Activated naive CD8-positive, alpha-beta T cell treated with anti-CD3 and anti-CD28 coated beads, Interleukin-2, amount 50 U/mL, for 16 hours (primary cell): ENCODE measurements around the gene LRRC51.
A peak's percentile ranks its signal among the peaks of the same experiment; 100 is the strongest.

Experiments used
- DNase-seq: peaks from one replicate; pipeline ENCODE4 v3.0.0-alpha.2; 2020; ENCODE audit warnings: low read depth, low spot score

The LRRC51 gene

DNA sequence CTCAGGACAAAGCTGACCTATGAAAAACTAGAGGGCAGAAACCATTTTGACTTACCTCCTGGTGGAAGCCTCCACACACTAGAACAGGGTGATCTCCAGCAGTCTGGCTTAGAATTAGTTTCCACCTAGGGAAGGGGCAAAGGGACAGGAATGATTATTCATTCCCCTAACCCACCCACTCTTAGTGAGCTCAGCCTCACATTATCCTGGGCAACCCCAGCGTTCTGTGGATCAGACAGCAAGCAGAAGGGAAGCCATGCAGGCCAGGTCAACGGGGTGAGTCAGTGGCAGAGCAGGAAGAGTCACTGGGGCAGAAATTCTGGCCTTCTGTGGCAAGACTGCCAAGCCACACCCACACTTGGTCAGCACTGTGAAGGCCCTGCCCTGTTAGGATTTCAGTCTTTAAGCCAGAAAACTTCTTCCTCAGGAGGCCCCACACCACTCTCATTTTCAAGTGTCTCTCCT lies 10.8 kb upstream of the LRRC51 start:
- DNase-seq: no peak

DNA sequence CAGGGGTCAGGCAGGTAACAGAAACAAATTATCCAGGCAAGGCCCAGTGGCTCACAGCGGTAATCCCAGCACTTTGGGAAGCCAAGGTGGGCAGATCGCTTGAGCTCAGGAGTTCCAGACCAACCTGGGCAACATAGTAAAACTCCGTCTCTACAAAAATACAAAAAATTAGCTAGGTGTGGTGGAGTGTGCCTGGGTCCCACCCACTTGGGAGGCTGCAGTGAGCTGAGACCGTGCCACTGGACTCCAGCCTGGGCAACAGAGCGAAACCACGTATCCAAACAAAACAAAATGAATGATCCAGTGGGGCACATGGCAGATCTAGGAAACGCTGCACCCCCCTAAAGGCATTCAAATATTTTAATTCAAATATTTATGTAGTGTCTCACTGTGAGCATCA lies 10.2 kb upstream of the LRRC51 start:
- DNase-seq: no peak

- DNase-seq: no peak
Observed at GRCh38 chr11:72072348-72072747, 8.3 kb upstream of the LRRC51 start.

- no peak for DNase-seq
Observed at GRCh38 chr11:72075109-72075508, 5.5 kb upstream of the LRRC51 start.

- no peak for DNase-seq
Observed at GRCh38 chr11:72075756-72076155, 4.9 kb upstream of the LRRC51 start.

- no peak for DNase-seq
Observed at GRCh38 chr11:72078477-72078876, 2.2 kb upstream of the LRRC51 start.

DNA sequence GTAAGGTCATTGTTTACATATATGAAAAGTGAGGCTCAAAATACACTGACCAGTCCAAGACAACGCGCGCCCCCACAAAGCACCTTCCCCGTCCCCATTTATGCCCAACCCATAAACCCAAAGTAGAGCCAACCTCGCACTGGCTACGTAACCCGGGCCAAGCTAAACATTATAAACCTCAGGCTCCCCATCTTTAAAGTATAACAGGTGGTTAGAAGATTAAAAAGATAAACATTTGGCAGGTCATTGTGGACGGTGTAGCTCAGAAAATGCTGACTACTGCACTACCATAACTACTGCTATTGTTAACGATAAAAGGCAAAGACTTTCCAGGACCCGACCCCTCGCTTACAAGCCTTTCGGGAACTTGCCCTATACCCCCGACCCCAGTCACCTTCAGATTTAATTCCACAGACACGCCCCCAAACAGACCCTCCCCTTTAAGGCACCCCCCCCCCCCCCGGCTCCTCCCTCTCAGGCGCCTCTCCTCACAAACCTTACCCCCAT lies 778 bp upstream of the LRRC51 start:
- no peak for DNase-seq

- DNase-seq: no peak
Observed at GRCh38 chr11:72081184-72081644, 564 bp downstream of the LRRC51 start.

DNA sequence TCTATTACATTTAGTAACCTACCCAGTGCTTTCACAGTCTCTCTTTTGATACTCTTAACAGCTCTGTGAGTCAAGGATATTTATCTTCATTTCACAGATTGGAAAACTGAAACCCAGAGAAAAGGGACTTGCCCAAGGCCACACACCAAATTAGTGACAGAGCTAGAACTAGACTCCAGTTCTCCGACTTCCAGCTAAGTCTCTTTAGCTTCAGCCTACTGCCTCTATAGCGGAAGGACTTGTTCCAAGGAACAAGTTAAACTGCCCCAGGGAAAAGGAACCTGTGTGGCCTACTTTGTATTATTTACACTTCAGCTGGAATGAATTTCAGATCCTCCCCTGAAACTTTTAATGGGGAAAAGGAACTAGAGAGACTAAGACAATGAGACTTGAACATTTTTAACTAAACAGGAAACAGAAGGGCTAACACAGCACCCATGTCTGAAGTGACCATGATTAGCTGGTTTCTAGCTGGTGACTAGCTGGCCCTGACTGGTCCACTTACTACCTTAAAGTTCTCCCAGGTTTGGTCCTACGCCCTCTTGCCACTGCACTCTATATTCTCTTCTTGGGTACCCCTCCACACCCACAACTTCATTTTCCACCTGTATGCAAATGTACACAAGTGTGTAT lies 1.3 kb downstream of the LRRC51 start:
- DNase-seq: no peak

- no peak for DNase-seq
Observed at GRCh38 chr11:72083414-72083813, 2.8 kb downstream of the LRRC51 start.

DNA sequence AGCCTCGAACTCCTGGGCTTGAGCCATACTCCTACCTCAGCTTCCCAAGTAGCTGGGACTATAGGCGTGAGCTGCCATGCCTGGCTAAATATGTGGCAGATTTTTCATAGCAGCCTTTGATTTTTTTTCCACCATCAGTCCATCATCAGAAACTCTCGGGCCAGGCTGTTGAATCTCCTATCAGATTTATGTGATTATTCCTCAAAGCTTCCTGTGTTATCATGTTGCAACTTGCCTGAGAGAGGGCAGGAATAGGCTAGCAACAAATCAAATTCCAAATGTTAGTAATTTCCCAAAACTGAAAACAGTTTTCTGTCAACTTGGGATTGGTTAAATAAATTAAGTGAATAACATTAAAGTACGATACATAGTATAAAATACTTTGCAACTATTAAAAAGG lies 3.4 kb downstream of the LRRC51 start:
- no peak for DNase-seq

DNA sequence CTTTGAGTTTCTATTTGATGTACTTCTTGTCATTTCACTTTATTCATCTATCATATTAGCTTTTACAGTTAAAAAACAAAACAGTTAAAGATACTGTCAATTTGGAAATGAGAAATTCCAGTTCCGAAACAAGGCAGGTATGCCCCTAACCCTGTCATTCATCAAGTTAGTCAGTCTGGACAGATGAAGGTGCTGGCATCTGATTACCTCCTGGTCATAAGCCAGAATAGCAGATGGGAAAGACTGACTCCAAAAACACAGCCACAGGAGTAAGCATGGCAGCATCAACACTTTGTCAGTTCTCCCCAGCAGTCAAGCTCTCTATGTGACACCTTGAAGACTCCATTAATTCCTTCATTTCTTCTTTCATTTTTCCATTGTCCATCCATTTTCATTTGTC lies 4.3 kb downstream of the LRRC51 start:
- DNase-seq: no peak

GRCh38 chr11:72085621-72086351 lies 5.1 kb downstream of the LRRC51 start:
- no peak for DNase-seq

DNA sequence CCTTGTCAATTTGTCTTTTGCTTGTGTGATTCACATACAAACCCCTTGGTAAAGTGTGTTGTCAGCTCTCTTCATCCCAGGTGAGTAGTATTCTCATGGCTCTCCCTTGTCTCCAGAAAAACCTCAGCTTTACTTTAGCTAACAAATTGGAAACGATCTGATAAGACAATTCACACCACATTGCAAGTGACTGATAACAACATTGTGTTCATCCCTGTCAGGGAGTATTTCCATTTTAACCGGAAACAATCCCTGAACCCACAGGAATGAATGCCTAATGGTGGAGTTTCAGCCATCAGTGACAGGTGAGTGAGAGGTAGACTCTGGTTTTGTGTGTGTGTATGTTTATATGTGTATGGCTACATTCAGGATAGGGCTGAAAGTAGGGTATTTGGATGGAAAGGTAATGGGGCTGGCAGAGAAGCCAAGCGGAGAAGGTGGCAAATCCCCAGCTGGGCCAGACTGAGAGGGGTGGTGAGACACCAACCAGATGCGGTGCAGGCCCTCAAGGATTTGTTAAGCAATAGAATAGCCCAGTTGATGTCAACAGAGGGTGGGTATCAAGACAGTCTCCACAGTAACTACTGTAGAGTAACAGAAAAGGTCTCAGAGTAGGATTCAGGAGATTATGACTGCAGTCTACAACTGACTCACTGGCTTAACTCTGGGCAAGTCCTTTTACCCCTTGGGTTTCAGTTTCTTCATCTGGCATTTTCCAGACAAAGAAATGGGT lies 7.6 kb downstream of the LRRC51 start:
- no peak for DNase-seq

GRCh38 chr11:72091292-72091691 lies 10.6 kb downstream of the LRRC51 start:
- peak; percentile 25 for DNase-seq

GRCh38 chr11:72098741-72099140 lies 18.1 kb downstream of the LRRC51 start:
- DNase-seq: no peak

DNA sequence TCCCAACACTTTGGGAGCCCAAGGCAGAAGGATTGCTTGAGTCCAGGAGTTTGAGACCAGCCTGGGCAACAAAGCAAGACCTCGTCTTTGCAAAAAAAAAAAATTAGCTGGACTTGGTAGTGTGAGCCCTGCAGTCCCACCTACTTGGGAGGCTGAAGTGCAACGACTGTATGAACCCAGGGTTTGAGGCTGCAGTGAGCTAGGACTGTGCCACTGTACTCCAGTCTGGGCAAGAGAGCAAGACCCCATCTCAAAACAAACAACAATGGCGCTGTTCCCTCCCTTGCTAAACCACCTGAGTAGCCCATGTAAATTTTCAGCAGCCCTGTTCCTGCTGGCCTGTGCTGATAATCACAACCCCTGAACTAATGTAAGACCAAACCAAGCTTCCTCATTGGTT lies 19.4 kb downstream of the LRRC51 start:
- DNase-seq: no peak

DNA sequence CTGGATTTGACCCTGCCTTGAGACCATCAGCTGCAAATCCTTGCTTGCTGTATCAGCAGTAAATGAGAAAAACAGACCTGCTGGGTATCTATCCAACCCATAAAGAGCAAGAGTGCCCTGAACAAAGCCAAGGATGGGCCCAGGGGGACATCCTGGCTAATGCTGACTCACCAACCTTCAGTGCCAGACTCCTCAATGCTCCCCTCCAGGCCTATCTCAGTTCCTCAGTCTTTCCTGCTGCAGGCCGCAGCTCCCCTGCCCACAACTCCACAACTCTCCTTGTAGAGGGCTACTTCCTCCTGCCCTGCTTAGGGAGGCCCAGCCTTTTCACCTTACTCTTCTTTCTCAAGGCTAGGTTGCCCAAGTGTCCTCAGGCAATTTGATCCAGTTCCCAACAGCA lies 19.8 kb downstream of the LRRC51 start:
- no peak for DNase-seq

DNA sequence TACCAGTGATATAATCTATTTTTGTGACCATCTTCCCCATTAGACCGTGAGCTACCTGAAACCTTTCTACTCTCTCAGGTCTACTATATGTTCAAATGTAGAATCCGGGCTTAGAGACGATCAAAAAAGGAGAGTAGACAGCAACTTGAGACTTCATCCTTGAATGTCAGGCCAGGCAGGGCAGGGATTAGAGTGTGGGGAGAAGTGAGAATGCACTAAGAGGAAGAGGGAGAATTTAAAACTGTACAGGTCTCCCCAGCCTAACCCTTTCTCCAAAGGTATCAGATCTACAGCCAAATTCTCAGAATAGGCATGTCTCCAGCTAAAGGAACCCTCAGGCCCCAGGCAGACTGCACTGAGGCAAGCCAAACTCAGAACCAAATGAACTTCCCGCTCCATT lies 21.5 kb downstream of the LRRC51 start:
- no peak for DNase-seq

- DNase-seq: no peak
Observed at GRCh38 chr11:72102631-72102945, 21.9 kb downstream of the LRRC51 start.

DNA sequence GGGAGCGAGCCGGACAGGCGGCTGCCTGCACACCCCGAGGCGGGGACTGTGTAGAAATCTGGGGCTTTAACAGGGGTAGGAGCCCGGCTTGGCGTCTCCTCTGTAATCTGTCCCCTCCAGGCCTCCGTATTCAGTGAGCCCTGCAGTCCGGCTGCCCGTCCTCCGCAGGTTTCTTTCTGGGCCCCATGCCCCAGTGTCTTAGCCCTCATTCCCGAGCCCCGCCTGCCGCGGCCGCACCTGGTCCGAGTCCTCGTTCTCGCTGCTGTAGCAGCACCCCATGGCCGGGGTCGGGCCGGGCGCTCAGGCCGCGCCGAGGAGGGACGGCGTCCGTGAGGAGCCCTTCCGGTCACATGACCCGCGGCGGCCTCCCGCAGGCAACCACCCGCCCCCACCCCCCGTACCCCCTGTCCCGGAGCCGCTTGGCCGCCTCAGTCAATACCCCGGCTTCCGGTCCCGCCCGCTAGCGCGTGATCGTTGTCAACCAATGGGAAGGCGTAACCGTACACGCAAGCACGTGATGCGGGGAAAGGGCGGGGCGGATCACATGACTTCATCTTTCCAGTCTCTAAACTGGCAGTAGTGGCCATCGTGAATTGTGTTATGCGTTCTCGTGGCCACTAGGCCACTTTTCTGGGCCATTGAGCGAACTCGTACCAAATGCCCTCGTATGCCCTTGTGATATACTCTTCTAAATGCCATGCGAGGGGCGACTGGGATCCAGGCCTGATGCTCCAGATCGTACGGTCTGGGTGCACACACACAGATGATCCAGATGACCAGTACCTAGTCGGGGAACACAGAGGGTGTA lies 22.5 kb downstream of the LRRC51 start, which contains the start of gene LAMTOR1:
LAMTOR1 (minus strand) TSS at position 352 of the 808 bp plus-strand sequence; CDS start at position 279, 73 bp downstream.
- DNase-seq: peak; percentile 99

DNA sequence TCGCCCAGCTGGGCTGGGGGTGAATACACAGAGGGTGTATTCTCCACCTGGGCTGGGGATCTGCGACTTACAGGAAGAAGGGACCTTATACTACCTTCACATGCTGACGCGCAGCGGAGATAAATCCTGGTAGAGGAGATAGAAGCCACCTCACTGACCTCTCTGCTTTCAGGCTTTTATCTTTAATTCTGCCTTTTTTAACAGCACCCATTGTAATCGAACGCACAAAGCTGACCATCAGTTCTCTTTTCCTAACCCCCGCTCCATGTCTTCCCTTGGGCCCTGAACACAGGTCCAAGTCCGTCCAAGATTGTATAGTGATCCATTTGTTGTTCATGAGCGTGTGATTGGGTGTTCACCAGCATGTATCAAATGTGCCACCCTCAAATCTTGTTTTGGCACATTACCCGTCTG lies 23.1 kb downstream of the LRRC51 start:
- DNase-seq: no peak
